H9 (cell line): ENCODE measurements around the gene DOHH. TPM values are rescaled to one million over a fixed set of nuclear protein-coding genes. Genes with fewer than 3 reads are reported as not detected.

ENCODE experiments used
- DNase-seq: peaks from one replicate; pipeline ENCODE4 v3.0.0-alpha.2; 2017
- H2AFZ ChIP-seq: one replicate; pipeline ENCODE4 v1.6.1; 2013; ENCODE audit warnings: mild to moderate bottlenecking, low read length, control low read depth, moderate library complexity
- H2AK5ac ChIP-seq: 2 replicates; pipeline ENCODE4 v1.6.1; 2013; ENCODE audit warnings: low read length, control low read depth, mixed read lengths; ENCODE audit not compliant: insufficient read length
- H2BK120ac ChIP-seq: one replicate; pipeline ENCODE4 v1.6.1; 2013; ENCODE audit warnings: low read depth, mild to moderate bottlenecking, low read length, control low read depth, inconsistent platforms; ENCODE audit not compliant: poor library complexity, severe bottlenecking
- H2BK12ac ChIP-seq: 2 replicates; pipeline ENCODE4 v1.6.1; 2013; ENCODE audit warnings: low read length, control low read depth, mixed read lengths, low read depth; ENCODE audit not compliant: insufficient read length
- H2BK15ac ChIP-seq: 2 replicates; pipeline ENCODE4 v1.6.1; 2013; ENCODE audit warnings: low read depth, low read length, control low read depth
- H2BK20ac ChIP-seq: one replicate; pipeline ENCODE4 v1.6.1; 2013; ENCODE audit warnings: low read depth, mild to moderate bottlenecking, low read length, control low read depth, inconsistent platforms; ENCODE audit not compliant: poor library complexity, severe bottlenecking
- H2BK5ac ChIP-seq: 2 replicates; pipeline ENCODE4 v1.6.1; 2013; ENCODE audit warnings: low read length, control low read depth, mixed read lengths; ENCODE audit not compliant: insufficient read length
- H3K14ac ChIP-seq: 2 replicates; pipeline ENCODE4 v1.6.1; 2013; ENCODE audit warnings: low read length, control low read depth; ENCODE audit not compliant: insufficient read depth
- H3K18ac ChIP-seq: 2 replicates; pipeline ENCODE4 v1.6.1; 2013; ENCODE audit warnings: low read depth, mild to moderate bottlenecking, mixed read lengths, low read length, control low read depth; ENCODE audit not compliant: insufficient read length
- H3K23ac ChIP-seq: 2 replicates; pipeline ENCODE4 v1.6.1; 2013; ENCODE audit warnings: low read length, control low read depth, mixed read lengths, low read depth; ENCODE audit not compliant: insufficient read length
- H3K23me2 ChIP-seq: 2 replicates; pipeline ENCODE4 v1.6.1; 2013; ENCODE audit warnings: low read depth, mild to moderate bottlenecking, mixed read lengths, low read length, control low read depth; ENCODE audit not compliant: insufficient read length, poor library complexity, severe bottlenecking
- H3K27ac ChIP-seq: 2 replicates; pipeline ENCODE4 v1.5.1; 2013; ENCODE audit warnings: low read length, control low read depth, mixed read lengths, low read depth; ENCODE audit not compliant: insufficient read length
- H3K27me3 ChIP-seq: 2 replicates; pipeline ENCODE4 v1.6.1; 2013; ENCODE audit warnings: low read length, control low read depth, inconsistent platforms; ENCODE audit not compliant: insufficient read depth
- H3K4ac ChIP-seq: 2 replicates; pipeline ENCODE4 v1.6.1; 2013; ENCODE audit warnings: low read depth, mild to moderate bottlenecking, control low read depth, inconsistent platforms, low read length, moderate library complexity
- H3K4me1 ChIP-seq: 2 replicates; pipeline ENCODE4 v1.6.1; 2013; ENCODE audit warnings: low read length, control low read depth, inconsistent platforms; ENCODE audit not compliant: insufficient read depth
- H3K4me2 ChIP-seq: 2 replicates; pipeline ENCODE4 v1.6.1; 2013; ENCODE audit warnings: low read length, control low read depth, mixed read lengths; ENCODE audit not compliant: insufficient read length, insufficient read depth
- H3K56ac ChIP-seq: 2 replicates; pipeline ENCODE4 v1.6.1; 2013; ENCODE audit warnings: low read depth, mild to moderate bottlenecking, mixed read lengths, low read length, control low read depth; ENCODE audit not compliant: insufficient read length
- H3K79me1 ChIP-seq: 2 replicates; pipeline ENCODE4 v1.6.1; 2013; ENCODE audit warnings: low read depth, mild to moderate bottlenecking, moderate library complexity, low read length, control low read depth, inconsistent platforms; ENCODE audit not compliant: insufficient read depth, poor library complexity, severe bottlenecking
- H3K79me2 ChIP-seq: 2 replicates; pipeline ENCODE4 v1.6.1; 2013; ENCODE audit warnings: low read length, control low read depth, inconsistent platforms; ENCODE audit not compliant: insufficient read depth
- H3K9ac ChIP-seq: 2 replicates; pipeline ENCODE4 v1.6.1; 2013; ENCODE audit warnings: low read length, control low read depth, mixed read lengths; ENCODE audit not compliant: insufficient read length; ENCODE audit errors: extremely low read depth
- H3K9me3 ChIP-seq: one replicate; pipeline ENCODE4 v1.6.1; 2013; ENCODE audit warnings: low read depth, low read length, inconsistent platforms; ENCODE audit not compliant: control insufficient read depth
- H3T11ph ChIP-seq: one replicate; pipeline ENCODE4 v1.6.1; 2013; ENCODE audit warnings: mild to moderate bottlenecking, low read length, control low read depth, inconsistent platforms
- H4K20me1 ChIP-seq: one replicate; pipeline ENCODE4 v1.6.1; 2013; ENCODE audit not compliant: control insufficient read depth, insufficient read length, insufficient read depth
- H4K5ac ChIP-seq: 2 replicates; pipeline ENCODE4 v1.6.1; 2013; ENCODE audit warnings: low read depth, mild to moderate bottlenecking, mixed read lengths, low read length, control low read depth; ENCODE audit not compliant: insufficient read length
- H4K8ac ChIP-seq: replicated peaks from 2 replicates; pipeline ENCODE4 v1.6.1; 2013; ENCODE audit warnings: low read length, control low read depth, mixed read lengths, low read depth; ENCODE audit not compliant: insufficient read length
- H4K91ac ChIP-seq: 2 replicates; pipeline ENCODE4 v1.6.1; 2013; ENCODE audit warnings: low read depth, mild to moderate bottlenecking, moderate library complexity, mixed read lengths, low read length, control low read depth; ENCODE audit not compliant: insufficient read length
- H3K27ac Mint-ChIP-seq, 3 experiments: 2 replicates in 2 of 3; 3 replicates in 1 of 3; pipeline ENCODE4 v1.8.0; 2020 to 2021; ENCODE audit warnings: mixed read lengths in 3 of 3, mild to moderate bottlenecking in 1 of 3, moderate library complexity in 1 of 3
- H3K27me3 Mint-ChIP-seq: 2 replicates; pipeline ENCODE4 v1.8.0; 2021; ENCODE audit warnings: low read depth, mild to moderate bottlenecking, moderate library complexity, mixed read lengths
- H3K36me3 Mint-ChIP-seq, 3 experiments: 2 replicates in 2 of 3; 3 replicates in 1 of 3; pipeline ENCODE4 v1.8.0; 2020 to 2021; ENCODE audit warnings: low read depth in 3 of 3, mixed read lengths in 3 of 3; ENCODE audit not compliant: insufficient read depth in 1 of 3
- H3K4me1 Mint-ChIP-seq, 2 experiments: 2 replicates each; pipeline ENCODE4 v1.8.0; 2020; ENCODE audit warnings: mixed read lengths in 2 of 2
- H3K4me3 Mint-ChIP-seq, 2 experiments: 2 replicates in 1 of 2; 3 replicates in 1 of 2; pipeline ENCODE4 v1.8.0; 2020 to 2021; ENCODE audit warnings: mild to moderate bottlenecking in 2 of 2, mixed read lengths in 2 of 2, moderate library complexity in 1 of 2
- H3K9me3 Mint-ChIP-seq, 2 experiments: 2 replicates in 1 of 2; 3 replicates in 1 of 2; pipeline ENCODE4 v1.8.0; 2020; ENCODE audit warnings: mild to moderate bottlenecking in 2 of 2, mixed read lengths in 2 of 2, moderate library complexity in 1 of 2
- CTCF ChIP-seq: fragments of 200-600 bp; sonication (generic); conservative IDR thresholded peaks from 3 replicates; pipeline ENCODE4 v1.8.0; 2021; ENCODE audit warnings: antibody characterized with exemption, mild to moderate bottlenecking
- WGBS: extraction: QIAGEN DNeasy Blood & Tissue Kit; methylation state at CpG from one replicate; pipeline ENCODE4 v1.1.7; 2013; ENCODE audit warnings: missing lambda C conversion rate, low lambda C conversion rate, mixed read lengths; ENCODE audit not compliant: insufficient read length; ENCODE audit errors: extremely low coverage; 5-methylcytosine and 5-hydroxymethylcytosine counted together
- total RNA-seq: library from RNA; stranded (reverse); gene quantifications from 2 replicates; pipeline ENCODE4 v1.2.1, GENCODE V29; 2021

DOHH gene
- total RNA-seq, 1 experiment from 2014 or later = 16.5 TPM

- H3K18ac ChIP-seq = peak overlapping the region; percentile 19
- Mint-ChIP-seq H3K4me1 (peaks cover 36 to 45% of the 10 kb centered on the region in 2 experiments), H3K9me3 (no peaks in the 10 kb centered on the region; a peak in 1 of 5 replicates), H3K4me3 (peak overlapping the region; percentile 38 to 69; a peak in 4 of 5 replicates), H3K27me3 (no peaks in the 10 kb centered on the region; the same call in 1 of the 2 replicates), H3K36me3 (peaks cover 2 to 15% (median 10%) of the 10 kb centered on the region in 3 experiments; a peak in 6 of 7 replicates), H3K27ac (peak overlapping the region; percentile 63 to 91 (median 83); a peak in 6 of 7 replicates)
- H4K20me1 ChIP-seq = no peaks in the 10 kb centered on the region
- no peaks in the 10 kb centered on the region for H3K23me2 ChIP-seq
- H3K9ac ChIP-seq = no peak overlapping the region
- H3K79me1 ChIP-seq = no peaks in the 10 kb centered on the region
- no CpG with 5 or more reads among the region's 2 CpGs for WGBS
- no peaks in the 10 kb centered on the region for H3K9me3 ChIP-seq
- H2BK12ac ChIP-seq = no peak overlapping the region
- no peak overlapping the region for H3K27ac ChIP-seq
- H4K5ac ChIP-seq = no peak overlapping the region
- peaks cover 3% of the 10 kb centered on the region; the same call in 1 of the 2 replicates for H3K4me1 ChIP-seq
- no peak overlapping the region for H2AK5ac ChIP-seq
- peak overlapping the region; percentile 73; the same call in 1 of the 2 replicates for H3K14ac ChIP-seq
- no peak for TF ChIP-seq CTCF
- H4K8ac ChIP-seq = no peak overlapping the region
- H3K27me3 ChIP-seq = no peaks in the 10 kb centered on the region
- no peak overlapping the region for H2AFZ ChIP-seq
- H3K4me2 ChIP-seq = peak overlapping the region; percentile 17
- H3K4ac ChIP-seq = no peak overlapping the region
- H3K23ac ChIP-seq = no peak overlapping the region
- H2BK120ac ChIP-seq = no peak overlapping the region
- no peak overlapping the region for H2BK20ac ChIP-seq
- no peak overlapping the region for H3T11ph ChIP-seq
- H3K56ac ChIP-seq = no peak overlapping the region
- H2BK5ac ChIP-seq = no peak overlapping the region
- no peak overlapping the region for H2BK15ac ChIP-seq
- H3K79me2 ChIP-seq = no peaks in the 10 kb centered on the region; the same call in 1 of the 2 replicates
- DNase-seq = no peak
- no peak overlapping the region for H4K91ac ChIP-seq
These were observed 18.2 kb upstream of the DOHH start for GRCh38 chr19:3518659-3519058.
